ENCODE data around the gene SLC30A2.

SLC30A2 gene

DNA sequence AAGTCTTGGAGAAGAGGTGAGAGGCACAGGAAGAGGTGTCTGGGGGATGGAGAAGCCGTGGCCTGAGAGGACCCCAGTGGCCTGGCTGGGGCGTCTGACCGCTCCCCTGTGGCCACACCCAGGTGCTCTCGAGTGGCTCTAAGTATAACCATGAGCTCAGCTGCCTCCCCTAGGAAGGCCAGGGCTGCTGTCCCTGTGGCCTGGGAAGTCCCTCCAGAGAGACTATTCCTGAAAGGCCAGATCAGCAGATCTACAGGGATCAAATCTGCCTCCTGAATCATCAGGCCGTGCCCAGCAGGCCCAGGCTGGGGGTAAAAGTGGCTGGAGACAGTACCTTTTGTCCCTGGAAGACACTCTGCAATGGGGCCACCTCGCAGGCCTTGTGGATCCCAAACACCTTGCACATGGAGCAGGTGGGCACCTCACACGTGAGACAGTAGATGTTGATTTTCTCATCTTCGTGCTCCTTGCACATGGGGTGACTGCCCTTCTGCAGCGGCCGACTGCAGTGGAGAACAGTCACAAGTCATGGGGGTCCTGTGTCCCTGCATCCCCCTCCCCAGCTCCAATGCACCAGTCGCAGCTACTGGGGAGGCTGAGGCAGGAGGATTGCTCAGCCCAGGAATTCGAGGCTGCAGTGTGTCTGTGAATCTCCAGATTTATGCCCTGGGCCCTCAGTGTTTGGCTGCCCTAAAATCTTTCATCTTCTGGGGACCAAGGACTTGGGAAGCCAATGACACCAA, 15.1 kb upstream of the SLC30A2 start:
- ChIA-PET POLR2A (no interaction called here), CTCF (no interaction called here)
- DNase-seq (ENCODE audit: extremely low spot score) = no peak
- TF ChIP-seq ARNT (IDR thresholded peaks at IDR 0.05) (no peak), L3MBTL2 (conservative IDR thresholded peaks at IDR 0.05) (no peak), FOXA1 (IDR thresholded peaks at IDR 0.05) (no peak), FOXK2 (IDR thresholded peaks at IDR 0.05) (no peak)
- TF ChIP-seq, protein P1, sequence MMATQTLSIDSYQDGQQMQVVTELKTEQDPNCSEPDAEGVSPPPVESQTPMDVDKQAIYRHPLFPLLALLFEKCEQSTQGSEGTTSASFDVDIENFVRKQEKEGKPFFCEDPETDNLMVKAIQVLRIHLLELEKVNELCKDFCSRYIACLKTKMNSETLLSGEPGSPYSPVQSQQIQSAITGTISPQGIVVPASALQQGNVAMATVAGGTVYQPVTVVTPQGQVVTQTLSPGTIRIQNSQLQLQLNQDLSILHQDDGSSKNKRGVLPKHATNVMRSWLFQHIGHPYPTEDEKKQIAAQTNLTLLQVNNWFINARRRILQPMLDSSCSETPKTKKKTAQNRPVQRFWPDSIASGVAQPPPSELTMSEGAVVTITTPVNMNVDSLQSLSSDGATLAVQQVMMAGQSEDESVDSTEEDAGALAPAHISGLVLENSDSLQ (IDR thresholded peaks at IDR 0.05) = no peak

DNA sequence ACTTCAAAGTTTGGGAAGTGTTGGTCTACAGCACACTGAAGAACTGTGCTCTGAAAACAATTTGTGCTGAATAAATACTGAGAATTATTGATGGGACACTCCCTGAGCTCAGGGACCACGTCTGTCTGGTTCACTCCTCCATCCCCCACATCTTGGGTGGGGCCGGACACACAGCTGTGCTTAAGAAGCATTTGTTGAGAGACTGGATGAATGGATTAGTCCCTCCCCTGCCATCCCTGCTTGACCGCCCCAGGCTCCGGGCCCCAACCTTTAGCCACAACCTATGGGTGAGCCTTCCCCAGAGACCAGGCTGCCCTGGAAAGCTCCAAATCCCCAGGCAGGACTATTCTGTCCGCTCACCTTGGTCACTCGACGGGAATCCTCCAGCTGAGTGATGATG, 14.0 kb upstream of the SLC30A2 start:
- ChIA-PET CTCF (no interaction called here), POLR2A (interaction anchor here (1.6 kb wide), 1 partner anchor 14 kb away, joined by 4 read pairs; the partner anchor contains the start of gene SLC30A2)
- TF ChIP-seq CTBP1 (IDR thresholded peaks at IDR 0.05; ENCODE audit: borderline replicate concordance) (no peak), NFRKB (IDR thresholded peaks at IDR 0.05) (no peak), LEF1 (IDR thresholded peaks at IDR 0.05; ENCODE audit: borderline replicate concordance) (no peak), ZNF384 (IDR thresholded peaks at IDR 0.05) (no peak), HDGF (IDR thresholded peaks at IDR 0.05; ENCODE audit: borderline replicate concordance) (no peak), FOXK2 (IDR thresholded peaks at IDR 0.05) (no peak), FOXA1 (IDR thresholded peaks at IDR 0.05) (no peak), ELF4 (IDR thresholded peaks at IDR 0.05) (no peak), ARNT (IDR thresholded peaks at IDR 0.05) (no peak), FOXM1 (IDR thresholded peaks at IDR 0.05; ENCODE audit: borderline replicate concordance) (no peak), TARDBP (IDR thresholded peaks at IDR 0.05) (no peak), BHLHE40 (IDR thresholded peaks at IDR 0.05; ENCODE audit: borderline replicate concordance) (no peak), SUZ12 (IDR thresholded peaks at IDR 0.05) (no peak), L3MBTL2 (conservative IDR thresholded peaks at IDR 0.05) (no peak)
- TF ChIP-seq, protein P1 (IDR thresholded peaks at IDR 0.05) = no peak
- no peak for DNase-seq (ENCODE audit: extremely low spot score)

DNA sequence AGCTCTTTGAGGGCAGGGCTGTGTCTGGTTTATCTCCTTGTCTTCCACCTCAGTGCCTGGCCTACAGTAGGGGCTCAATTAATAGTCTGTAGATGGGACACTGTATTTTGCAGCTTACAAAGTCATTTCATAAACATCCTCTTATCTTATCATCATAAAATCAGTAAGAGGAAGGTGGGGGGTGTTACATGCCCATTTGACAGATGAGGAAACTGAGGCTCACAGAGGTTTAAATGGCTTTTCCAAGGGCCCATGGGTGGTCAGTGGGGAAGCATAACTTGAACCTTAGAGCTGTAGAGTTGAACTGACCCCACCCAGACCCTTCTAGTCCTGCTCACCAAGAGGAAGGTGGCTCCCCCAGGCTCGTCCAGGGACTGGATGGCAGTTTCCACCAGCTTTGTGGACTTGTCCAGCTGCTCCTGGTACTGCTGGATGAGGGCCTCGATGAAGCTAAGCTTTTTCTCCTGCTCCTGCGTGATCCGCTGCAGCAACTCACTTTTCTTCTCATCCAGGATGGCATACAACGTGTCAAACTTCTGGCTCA, 12.2 kb upstream of the SLC30A2 start:
- DNase-seq (ENCODE audit: extremely low spot score) = no peak
- TF ChIP-seq ELF4 (IDR thresholded peaks at IDR 0.05) = no peak
- no peak for TF ChIP-seq ARNT (IDR thresholded peaks at IDR 0.05)
- no peak for TF ChIP-seq SP1 (IDR thresholded peaks at IDR 0.05)
- no peak for TF ChIP-seq ZNF384 (IDR thresholded peaks at IDR 0.05)
- TF ChIP-seq SUZ12 (IDR thresholded peaks at IDR 0.05) = no peak
- TF ChIP-seq BHLHE40 (IDR thresholded peaks at IDR 0.05; ENCODE audit: borderline replicate concordance) = no peak
- TF ChIP-seq CTBP1 (IDR thresholded peaks at IDR 0.05; ENCODE audit: borderline replicate concordance) = no peak
- no peak for TF ChIP-seq FOXA1 (IDR thresholded peaks at IDR 0.05)
- no peak for TF ChIP-seq L3MBTL2 (conservative IDR thresholded peaks at IDR 0.05)
- POLR2A ChIA-PET = interaction anchor here (1.2 kb wide), 1 partner anchor 176 kb away, joined by 5 read pairs; the partner anchor contains the start of gene CEP85
- CTCF ChIA-PET = no interaction called here

DNA sequence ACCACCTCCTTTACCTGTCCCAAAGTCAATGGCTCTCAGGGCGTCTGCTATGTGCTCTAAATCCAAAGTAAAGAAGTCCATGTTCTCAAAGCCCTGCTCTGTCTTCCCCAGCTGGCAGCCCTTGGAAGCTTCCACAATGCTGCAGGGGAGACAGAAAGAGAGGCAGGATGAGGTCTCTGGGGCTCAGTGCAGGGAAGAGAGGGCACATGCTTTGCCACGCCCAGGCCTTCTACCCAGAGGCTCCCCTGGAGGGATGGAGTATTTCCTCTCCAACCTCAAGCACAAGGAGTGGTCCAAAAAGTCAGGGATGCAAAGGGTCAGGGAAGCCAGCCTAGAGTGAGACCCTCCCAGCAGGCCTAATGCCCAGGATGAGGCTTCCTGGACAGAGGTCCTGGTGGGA, 11.3 kb upstream of the SLC30A2 start:
- DNase-seq (ENCODE audit: extremely low spot score) = no peak
- TF ChIP-seq HDGF (IDR thresholded peaks at IDR 0.05; ENCODE audit: borderline replicate concordance) (no peak), BHLHE40 (IDR thresholded peaks at IDR 0.05; ENCODE audit: borderline replicate concordance) (no peak), ZNF384 (IDR thresholded peaks at IDR 0.05) (no peak), ARNT (IDR thresholded peaks at IDR 0.05) (no peak), SUZ12 (IDR thresholded peaks at IDR 0.05) (no peak), L3MBTL2 (conservative IDR thresholded peaks at IDR 0.05) (no peak), FOXM1 (IDR thresholded peaks at IDR 0.05; ENCODE audit: borderline replicate concordance) (no peak), FOXA1 (IDR thresholded peaks at IDR 0.05) (no peak), FOXK2 (IDR thresholded peaks at IDR 0.05) (no peak), CTBP1 (IDR thresholded peaks at IDR 0.05; ENCODE audit: borderline replicate concordance) (no peak), LEF1 (IDR thresholded peaks at IDR 0.05; ENCODE audit: borderline replicate concordance) (no peak), TARDBP (IDR thresholded peaks at IDR 0.05) (no peak), ELF4 (IDR thresholded peaks at IDR 0.05) (no peak), SP1 (IDR thresholded peaks at IDR 0.05) (no peak), NFRKB (IDR thresholded peaks at IDR 0.05) (no peak)
- TF ChIP-seq, protein P1 (IDR thresholded peaks at IDR 0.05) = no peak
- POLR2A ChIA-PET = no interaction called here
- CTCF ChIA-PET = no interaction called here

DNA sequence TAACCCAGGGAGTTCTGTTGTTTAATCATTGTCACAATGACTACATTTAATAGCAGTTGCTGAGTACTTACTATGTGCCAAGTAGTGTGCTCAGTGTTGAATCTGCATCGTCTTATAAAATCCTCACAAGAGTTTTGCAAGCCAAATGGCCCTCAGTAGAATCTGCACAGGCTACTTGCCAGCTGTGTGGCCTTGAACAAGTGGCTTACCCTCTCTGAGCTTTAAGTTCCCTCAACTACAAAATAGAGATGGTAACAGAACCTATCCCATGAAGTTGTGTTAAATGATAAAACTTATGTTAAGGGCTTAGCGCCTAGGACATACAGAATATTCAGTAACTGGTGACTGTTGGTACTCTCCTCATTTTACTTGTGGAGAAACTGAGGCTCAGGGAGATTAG, 9.1 kb upstream of the SLC30A2 start:
- CTCF ChIA-PET = no interaction called here
- POLR2A ChIA-PET = no interaction called here
- no peak for DNase-seq (ENCODE audit: extremely low spot score)
- TF ChIP-seq HDGF (IDR thresholded peaks at IDR 0.05; ENCODE audit: borderline replicate concordance) = no peak
- TF ChIP-seq ZNF384 (IDR thresholded peaks at IDR 0.05) = no peak
- TF ChIP-seq L3MBTL2 (conservative IDR thresholded peaks at IDR 0.05) = no peak

DNA sequence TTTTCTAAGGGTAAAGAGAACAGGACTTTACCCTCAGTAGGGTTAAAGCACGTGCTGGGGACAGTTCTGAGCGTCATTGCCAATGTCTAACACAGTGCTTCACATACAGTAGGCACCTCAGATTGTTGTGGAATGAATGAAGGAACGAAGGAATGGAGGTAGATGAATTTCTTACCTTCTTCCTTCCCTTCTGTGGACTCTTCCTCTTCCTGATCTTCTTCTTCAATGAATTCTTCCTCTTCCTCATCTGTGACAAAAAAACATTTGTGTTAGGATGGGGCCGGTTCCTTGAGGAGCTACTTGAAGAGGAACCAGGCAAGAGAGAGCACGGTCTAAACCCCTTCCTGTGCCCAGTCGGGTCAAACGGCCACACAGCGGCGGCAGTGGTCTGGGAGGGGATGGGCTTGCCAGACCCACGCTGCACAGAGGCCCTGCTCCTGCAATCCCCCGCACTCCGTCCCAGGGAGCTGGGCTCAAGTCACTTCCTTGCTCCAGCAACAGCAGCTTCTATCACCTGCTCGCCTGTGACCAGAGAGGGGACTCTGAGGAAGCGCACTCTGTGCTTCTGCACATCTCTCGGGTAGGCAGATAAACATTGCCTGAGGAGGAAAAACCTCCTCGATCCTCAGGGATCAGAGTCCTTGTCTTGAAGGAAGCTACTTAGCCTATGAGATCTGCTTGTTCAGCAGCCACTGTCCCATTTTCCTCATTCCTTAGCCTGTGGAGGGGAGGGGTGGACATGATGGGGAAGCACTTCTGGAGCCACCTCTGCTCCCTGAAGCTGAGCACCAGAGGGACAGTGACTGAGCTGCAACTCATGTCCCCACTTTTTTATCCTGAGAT, 8.0 kb upstream of the SLC30A2 start:
- TF ChIP-seq LEF1 (IDR thresholded peaks at IDR 0.05; ENCODE audit: borderline replicate concordance) = no peak
- TF ChIP-seq CTBP1 (IDR thresholded peaks at IDR 0.05; ENCODE audit: borderline replicate concordance) = no peak
- no peak for TF ChIP-seq FOXM1 (IDR thresholded peaks at IDR 0.05; ENCODE audit: borderline replicate concordance)
- no peak for TF ChIP-seq ARNT (IDR thresholded peaks at IDR 0.05)
- TF ChIP-seq BHLHE40 (IDR thresholded peaks at IDR 0.05; ENCODE audit: borderline replicate concordance) = no peak
- no peak for TF ChIP-seq L3MBTL2 (conservative IDR thresholded peaks at IDR 0.05)
- no peak for TF ChIP-seq FOXK2 (IDR thresholded peaks at IDR 0.05)
- TF ChIP-seq HDGF (IDR thresholded peaks at IDR 0.05; ENCODE audit: borderline replicate concordance) = no peak
- TF ChIP-seq NFRKB (IDR thresholded peaks at IDR 0.05) = no peak
- TF ChIP-seq ELF4 (IDR thresholded peaks at IDR 0.05) = no peak
- TF ChIP-seq TARDBP (IDR thresholded peaks at IDR 0.05) = no peak
- TF ChIP-seq, protein P1 (IDR thresholded peaks at IDR 0.05) = no peak

More for the DNA sequence above, 8.0 kb upstream of the SLC30A2 start:
- POLR2A ChIA-PET = no interaction called here
- CTCF ChIA-PET = no interaction called here
- DNase-seq (ENCODE audit: extremely low spot score) = no peak

Data from HEK293T (cell line).